ENCODE measurements around the gene GAS7.

DNA sequence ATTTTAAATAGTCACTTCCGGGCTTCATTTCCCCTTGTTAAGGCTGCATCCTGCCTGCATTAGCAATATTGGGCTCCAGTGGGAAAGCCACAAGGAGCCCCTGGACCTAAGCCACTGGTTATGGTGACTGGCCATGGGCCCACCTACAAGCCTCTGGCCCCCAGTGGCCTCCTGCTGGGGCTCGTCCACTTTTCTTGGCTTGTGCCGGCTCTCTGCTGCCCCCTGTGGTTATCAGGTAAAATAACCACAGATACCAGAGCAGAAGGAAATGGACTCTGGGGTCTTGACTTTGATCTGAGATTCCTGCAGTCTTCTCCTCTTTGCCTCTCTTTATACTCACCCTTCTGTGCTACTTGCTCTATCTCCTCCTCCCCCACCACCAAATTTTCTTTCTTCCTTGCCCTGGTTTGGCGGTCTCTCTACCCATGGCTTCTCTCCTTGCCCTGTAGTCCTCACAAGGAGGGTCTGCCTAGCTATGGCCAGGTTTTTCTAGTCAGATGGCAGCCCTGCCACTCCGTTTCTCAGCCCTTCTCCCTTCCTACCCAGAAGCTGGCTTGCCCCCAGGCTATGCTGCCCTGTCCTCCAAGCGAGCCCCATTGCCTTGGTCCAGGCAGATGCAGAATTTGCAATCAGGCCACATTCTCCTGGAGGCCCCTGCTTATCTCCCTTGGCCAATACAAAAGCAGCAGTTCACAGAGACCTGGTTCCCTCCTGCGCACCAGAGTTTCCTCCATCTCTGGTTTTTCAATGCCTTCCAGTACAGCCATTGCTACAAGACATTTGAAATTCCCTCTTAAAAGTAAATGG, 210.4 kb downstream of the GAS7 start:
- TF ChIP-seq, protein P1, sequence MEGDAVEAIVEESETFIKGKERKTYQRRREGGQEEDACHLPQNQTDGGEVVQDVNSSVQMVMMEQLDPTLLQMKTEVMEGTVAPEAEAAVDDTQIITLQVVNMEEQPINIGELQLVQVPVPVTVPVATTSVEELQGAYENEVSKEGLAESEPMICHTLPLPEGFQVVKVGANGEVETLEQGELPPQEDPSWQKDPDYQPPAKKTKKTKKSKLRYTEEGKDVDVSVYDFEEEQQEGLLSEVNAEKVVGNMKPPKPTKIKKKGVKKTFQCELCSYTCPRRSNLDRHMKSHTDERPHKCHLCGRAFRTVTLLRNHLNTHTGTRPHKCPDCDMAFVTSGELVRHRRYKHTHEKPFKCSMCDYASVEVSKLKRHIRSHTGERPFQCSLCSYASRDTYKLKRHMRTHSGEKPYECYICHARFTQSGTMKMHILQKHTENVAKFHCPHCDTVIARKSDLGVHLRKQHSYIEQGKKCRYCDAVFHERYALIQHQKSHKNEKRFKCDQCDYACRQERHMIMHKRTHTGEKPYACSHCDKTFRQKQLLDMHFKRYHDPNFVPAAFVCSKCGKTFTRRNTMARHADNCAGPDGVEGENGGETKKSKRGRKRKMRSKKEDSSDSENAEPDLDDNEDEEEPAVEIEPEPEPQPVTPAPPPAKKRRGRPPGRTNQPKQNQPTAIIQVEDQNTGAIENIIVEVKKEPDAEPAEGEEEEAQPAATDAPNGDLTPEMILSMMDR (optimal IDR thresholded peaks at IDR 0.05 in 1 of 3, IDR thresholded peaks at IDR 0.05 in 1 of 3, conservative IDR thresholded peaks at IDR 0.05 in 1 of 3; ENCODE audit: extremely low read depth in 1 of 3, insufficient read depth in 2 of 3, low read length in 3 of 3), result peak; percentile 52 to 74 (median 52)
- TF ChIP-seq EZH2 (IDR thresholded peaks at IDR 0.05; ENCODE audit: low read length), result no peak

Measured in keratinocyte (primary cell).